ENCODE data around the gene LAMA2. TPM values are rescaled to one million over a fixed set of nuclear protein-coding genes. Genes with fewer than 3 reads are reported as not detected.

LAMA2 gene
- total RNA-seq, 4 donors from 2014 or later, result 23.4 to 80.8 (median 28.2) TPM

GRCh38 chr6:129192458-129192989, 309.6 kb downstream of the LAMA2 start:
- intact Hi-C loops (cut with DNase I; ENCODE audit: low total_unique reads), result no loop called here
- no peak overlapping the region for H3K4me3 ChIP-seq (ENCODE audit: low read depth, poor library complexity, severe bottlenecking)
- no peak for DNase-seq (ENCODE audit: low spot score in 2 of 2)
- TF ChIP-seq POLR2A (IDR thresholded peaks at IDR 0.05) (no peak), CTCF (IDR thresholded peaks at IDR 0.05) (no peak)
- WGBS, 2 donors, result 96% methylated on average over 14 of the region's 14 CpGs

- TF ChIP-seq CTCF (IDR thresholded peaks at IDR 0.05), result no peak
- no peak for TF ChIP-seq POLR2A (IDR thresholded peaks at IDR 0.05)
- 82 to 84% methylated on average over 7 of the region's 7 CpGs for WGBS, 2 donors
- intact Hi-C loops (cut with DNase I; ENCODE audit: low total_unique reads), result no loop called here
- H3K4me3 ChIP-seq (ENCODE audit: low read depth, poor library complexity, severe bottlenecking), result no peak overlapping the region
- no peak for DNase-seq (ENCODE audit: low spot score in 2 of 2)
Measured at GRCh38 chr6:129194306-129194941, 311.5 kb downstream of the LAMA2 start.

- intact Hi-C loops (cut with DNase I; ENCODE audit: low total_unique reads), result no loop called here
- no peak for DNase-seq (ENCODE audit: low spot score in 2 of 2)
- TF ChIP-seq POLR2A (IDR thresholded peaks at IDR 0.05), result no peak
- TF ChIP-seq CTCF (IDR thresholded peaks at IDR 0.05), result no peak
- no peak overlapping the region for H3K4me3 ChIP-seq (ENCODE audit: low read depth, poor library complexity, severe bottlenecking)
- 55 to 64% methylated on average over 2 of the region's 2 CpGs for WGBS, 2 donors
Measured at GRCh38 chr6:129195161-129195560, 312.2 kb downstream of the LAMA2 start.

GRCh38 chr6:129195643-129196042, 312.7 kb downstream of the LAMA2 start:
- intact Hi-C loops (cut with DNase I; ENCODE audit: low total_unique reads), result no loop called here
- H3K4me3 ChIP-seq (ENCODE audit: low read depth, poor library complexity, severe bottlenecking), result no peak overlapping the region
- TF ChIP-seq CTCF (IDR thresholded peaks at IDR 0.05) (no peak), POLR2A (IDR thresholded peaks at IDR 0.05) (no peak)
- DNase-seq (ENCODE audit: low spot score in 2 of 2), result no peak

GRCh38 chr6:129197154-129197553, 314.2 kb downstream of the LAMA2 start:
- intact Hi-C loops (cut with DNase I; ENCODE audit: low total_unique reads), result no loop called here
- H3K4me3 ChIP-seq (ENCODE audit: low read depth, poor library complexity, severe bottlenecking), result no peak overlapping the region
- 88 to 89% methylated on average over 4 of the region's 4 CpGs for WGBS, 2 donors
- no peak for TF ChIP-seq CTCF (IDR thresholded peaks at IDR 0.05)
- no peak for TF ChIP-seq POLR2A (IDR thresholded peaks at IDR 0.05)
- DNase-seq (ENCODE audit: low spot score in 2 of 2), result no peak

GRCh38 chr6:129200151-129200550, 317.2 kb downstream of the LAMA2 start:
- 92 to 93% methylated on average over 9 of the region's 9 CpGs for WGBS, 2 donors
- H3K4me3 ChIP-seq (ENCODE audit: low read depth, poor library complexity, severe bottlenecking), result no peak overlapping the region
- DNase-seq (ENCODE audit: low spot score in 2 of 2), result no peak
- TF ChIP-seq POLR2A (IDR thresholded peaks at IDR 0.05) (no peak), CTCF (IDR thresholded peaks at IDR 0.05) (no peak)
- intact Hi-C loops (cut with DNase I; ENCODE audit: low total_unique reads), result loop anchor here (10.0 kb wide), 1 partner anchor 1875 kb away; no protein-coding TSS in a partner anchor
